Prostate gland (tissue), 2 donors: ENCODE results near the gene AGBL3.

ENCODE experiments used
- CTCF ChIP-seq, 4 experiments: fragments of 200-600 bp in 2 of 4; fragments of 450-650 bp in 2 of 4; sonication (generic) in 2 of 4; IDR thresholded peaks; 1 replicate in 3 of 4; 2 replicates in 1 of 4; pipeline ENCODE4 v1.5.1; 2016 to 2019; ENCODE audit warnings: antibody characterized with exemption in 4 of 4, mild to moderate bottlenecking in 2 of 4, moderate library complexity in 2 of 4
- POLR2A ChIP-seq: fragments of 450-650 bp; IDR thresholded peaks from one replicate; pipeline ENCODE4 v1.6.1; 2016; ENCODE audit warnings: antibody characterized with exemption, mild to moderate bottlenecking
- POLR2AphosphoS5 ChIP-seq: sonication (generic); formaldehyde crosslinking; IDR thresholded peaks from one replicate; pipeline ENCODE4 v1.6.1; 2017; ENCODE audit warnings: antibody characterized with exemption

GRCh38 chr7:134991469-134992339 is 5.4 kb downstream of the AGBL3 start:
- no peak for TF ChIP-seq POLR2A
- TF ChIP-seq CTCF (IDR thresholded peaks at IDR 0.05): no peak
- TF ChIP-seq POLR2AphosphoS5: no peak
